PC-3 (cell line): ENCODE measurements around the gene ASIC5.

ENCODE experiments used
- CTCF ChIP-seq: fragments of 300-600 bp; sonication (generic); conservative IDR thresholded peaks from 2 replicates; pipeline ENCODE4 v1.5.1; 2017; ENCODE audit warnings: antibody characterized with exemption, low read depth, mild to moderate bottlenecking, low read length
- EZH2 ChIP-seq: fragments of 300-600 bp; sonication (generic); IDR thresholded peaks from one replicate; pipeline ENCODE4 v1.6.1; 2017; ENCODE audit warnings: antibody characterized with exemption, mild to moderate bottlenecking, low read length; ENCODE audit not compliant: unreplicated experiment
- EZH2phosphoT487 ChIP-seq: fragments of 300-600 bp; sonication (generic); IDR thresholded peaks from 2 replicates; pipeline ENCODE4 v1.6.1; 2018; ENCODE audit warnings: mild to moderate bottlenecking, antibody characterized with exemption, low read length, borderline replicate concordance

- TF ChIP-seq EZH2phosphoT487 = no peak
- TF ChIP-seq CTCF = no peak
- TF ChIP-seq EZH2 = no peak
These were observed 12.9 kb downstream of the ASIC5 start for GRCh38 chr4:155853189-155853588.
